Measurements from ENCODE around the gene GPR3. TPM values are rescaled to one million over a fixed set of nuclear protein-coding genes. Genes with fewer than 3 reads are reported as not detected.

GPR3 gene
- total RNA-seq, 4 donors from 2014 or later = not detected

GRCh38 chr1:27349784-27350662, 42.4 kb upstream of the GPR3 start:
- DNase-seq = peak; percentile 72
- Histone ChIP-seq H3K27ac (peak overlapping the region; percentile 2 to 55 (median 5)), H3K9me3 (no peaks in the 10 kb centered on the region), H3K27me3 (no peaks in the 10 kb centered on the region), H3K4me1 (peaks cover 15 to 30% (median 26%) of the 10 kb centered on the region in 4 donors), H3K36me3 (no peaks in the 10 kb centered on the region), H3K4me3 (peak overlapping the region; percentile 25 to 56 (median 37))
- in situ Hi-C loops (cut with MboI; ENCODE audit: low pct_ligation_motif_present in 1 of 4, low pct_unique_long_range_greater_than_20kb in 1 of 4, low sequenced_read_pairs in 3 of 4) = no loop called here
- 19 to 42% methylated on average over 4 to 72 of the region's 84 CpGs for WGBS, 2 donors (ENCODE audit: low coverage in 1 of 2)
- intact Hi-C loops (cut with DNase I; ENCODE audit: low total_unique reads) = no loop called here
- TF ChIP-seq POLR2AphosphoS5 (IDR thresholded peaks at IDR 0.05) (peak in 1 of 3 donors; percentile 18), EP300 (IDR thresholded peaks at IDR 0.05; ENCODE audit: low read depth) (no peak), POLR2A (IDR thresholded peaks at IDR 0.05) (no peak), CTCF (IDR thresholded peaks at IDR 0.05) (peak in 1 of 5 experiments; percentile 14)

GRCh38 chr1:27350663-27351540, 41.5 kb upstream of the GPR3 start:
- Histone ChIP-seq H3K36me3 (no peaks in the 10 kb centered on the region), H3K9me3 (no peaks in the 10 kb centered on the region), H3K4me1 (peaks cover 15 to 30% (median 26%) of the 10 kb centered on the region in 4 donors), H3K4me3 (peak overlapping the region in 1 of 4 donors; percentile 16), H3K27ac (peak overlapping the region in 2 of 4 donors; percentile 12 to 30), H3K27me3 (no peaks in the 10 kb centered on the region)
- in situ Hi-C loops (cut with MboI; ENCODE audit: low pct_ligation_motif_present in 1 of 4, low pct_unique_long_range_greater_than_20kb in 1 of 4, low sequenced_read_pairs in 3 of 4) (no loop called here), intact Hi-C loops (cut with DNase I; ENCODE audit: low total_unique reads) (no loop called here)
- WGBS, 2 donors (ENCODE audit: low coverage in 1 of 2) = 48 to 66% methylated on average over 12 to 59 of the region's 62 CpGs
- DNase-seq = peak; percentile 45
- no peak for TF ChIP-seq POLR2A (IDR thresholded peaks at IDR 0.05)
- no peak for TF ChIP-seq CTCF (IDR thresholded peaks at IDR 0.05)
- TF ChIP-seq EP300 (IDR thresholded peaks at IDR 0.05; ENCODE audit: low read depth) = no peak
- no peak for TF ChIP-seq POLR2AphosphoS5 (IDR thresholded peaks at IDR 0.05)

- Histone ChIP-seq H3K36me3 (no peaks in the 10 kb centered on the region), H3K27ac (peak overlapping the region in 2 of 4 donors; percentile 12 to 30), H3K27me3 (no peaks in the 10 kb centered on the region), H3K9me3 (no peaks in the 10 kb centered on the region), H3K4me3 (peak overlapping the region in 1 of 4 donors; percentile 16), H3K4me1 (peaks cover 15 to 34% (median 29%) of the 10 kb centered on the region in 4 donors)
- intact Hi-C loops (cut with DNase I; ENCODE audit: low total_unique reads) (no loop called here), in situ Hi-C loops (cut with MboI; ENCODE audit: low pct_ligation_motif_present in 1 of 4, low pct_unique_long_range_greater_than_20kb in 1 of 4, low sequenced_read_pairs in 3 of 4) (no loop called here)
- TF ChIP-seq EP300 (IDR thresholded peaks at IDR 0.05; ENCODE audit: low read depth) = no peak
- TF ChIP-seq POLR2A (IDR thresholded peaks at IDR 0.05) = no peak
- DNase-seq = no peak
- WGBS, 2 donors (ENCODE audit: low coverage in 1 of 2) = 56% methylated on average over 7 of the region's 8 CpGs; no CpG with 5 or more reads in 1 of the 2 donors
Measured at GRCh38 chr1:27351541-27352107, 40.8 kb upstream of the GPR3 start.

- Histone ChIP-seq H3K4me1 (peaks cover 23 to 46% (median 43%) of the 10 kb centered on the region in 4 donors), H3K9me3 (no peaks in the 10 kb centered on the region), H3K27me3 (no peaks in the 10 kb centered on the region), H3K27ac (no peak overlapping the region), H3K4me3 (no peak overlapping the region), H3K36me3 (no peaks in the 10 kb centered on the region)
- intact Hi-C loops (cut with DNase I; ENCODE audit: low total_unique reads) = no loop called here
- 93% methylated on average over 10 of the region's 13 CpGs; no CpG with 5 or more reads in 1 of the 2 donors for WGBS, 2 donors (ENCODE audit: low coverage in 1 of 2)
- no peak for DNase-seq
- in situ Hi-C loops (cut with MboI; ENCODE audit: low pct_ligation_motif_present in 1 of 4, low pct_unique_long_range_greater_than_20kb in 1 of 4, low sequenced_read_pairs in 3 of 4) = no loop called here
- TF ChIP-seq EP300 (IDR thresholded peaks at IDR 0.05; ENCODE audit: low read depth) = no peak
- TF ChIP-seq POLR2AphosphoS5 (IDR thresholded peaks at IDR 0.05) = no peak
- TF ChIP-seq POLR2A (IDR thresholded peaks at IDR 0.05) = no peak
Measured at GRCh38 chr1:27353166-27353565, 39.3 kb upstream of the GPR3 start.
